Keratinocyte (primary cell): ENCODE results near the gene ANKRD17. TPM values are rescaled to one million over a fixed set of nuclear protein-coding genes. Genes with fewer than 3 reads are reported as not detected.
A peak's percentile ranks its signal among the peaks of the same experiment; 100 is the strongest.

ENCODE experiments used
- DNase-seq: peaks from one replicate; pipeline ENCODE4 v3.0.0-alpha.2; 2011; ENCODE audit warnings: low read depth, missing footprints, low spot score
- FAIRE-seq: peaks from 2 replicates; lab custom pipeline; 2011; peaks lifted over from hg19 to GRCh38; lab: Jason Lieb, UNC
- H2AFZ ChIP-seq: 2 replicates; pipeline ENCODE4 v1.6.0; 2012; ENCODE audit warnings: low read length, control low read depth, inconsistent platforms; ENCODE audit not compliant: control insufficient read depth
- H3K27ac ChIP-seq: 2 replicates; pipeline ENCODE4 v1.5.1; 2011; ENCODE audit warnings: low read length; ENCODE audit not compliant: control insufficient read depth, insufficient read depth
- H3K27me3 ChIP-seq: 3 replicates; pipeline ENCODE4 v1.6.0; 2011; ENCODE audit warnings: low read length; ENCODE audit not compliant: control insufficient read depth, insufficient read depth; ENCODE audit errors: extremely low read depth
- H3K36me3 ChIP-seq, 2 experiments: 2 replicates in 1 of 2; 3 replicates in 1 of 2; pipeline ENCODE4 v1.5.1; 2011; ENCODE audit warnings: low read length in 2 of 2, mild to moderate bottlenecking in 1 of 2; ENCODE audit not compliant: control insufficient read depth in 2 of 2, insufficient read depth in 2 of 2; ENCODE audit errors: extremely low read depth in 1 of 2
- H3K4me1 ChIP-seq: 3 replicates; pipeline ENCODE4 v1.5.1; 2011; ENCODE audit warnings: low read length; ENCODE audit not compliant: control insufficient read depth, insufficient read depth; ENCODE audit errors: extremely low read depth
- H3K4me2 ChIP-seq: 3 replicates; pipeline ENCODE4 v1.6.0; 2011; ENCODE audit warnings: low read depth, low read length; ENCODE audit not compliant: control insufficient read depth, insufficient read depth; ENCODE audit errors: extremely low read depth
- H3K4me3 ChIP-seq, 3 experiments: fragments of 200-600 bp in 1 of 3; sonication (generic) in 1 of 3; 2 replicates in 2 of 3; 3 replicates in 1 of 3; pipeline ENCODE4 v1.5.1; 2011 to 2016; ENCODE audit warnings: low read length in 3 of 3, mild to moderate bottlenecking in 3 of 3, control low read depth in 2 of 3, inconsistent platforms in 1 of 3, low read depth in 1 of 3, mixed read lengths in 1 of 3, mixed run types in 1 of 3, moderate library complexity in 1 of 3; ENCODE audit not compliant: control insufficient read depth in 2 of 3, insufficient read depth in 2 of 3; ENCODE audit errors: extremely low read depth in 1 of 3
- H3K79me2 ChIP-seq: 2 replicates; pipeline ENCODE4 v1.6.0; 2012; ENCODE audit warnings: low read length; ENCODE audit not compliant: control insufficient read depth, insufficient read depth
- H3K9ac ChIP-seq: 3 replicates; pipeline ENCODE4 v1.6.0; 2011; ENCODE audit warnings: low read length; ENCODE audit not compliant: control insufficient read depth, insufficient read depth; ENCODE audit errors: extremely low read depth
- H3K9me1 ChIP-seq: 3 replicates; pipeline ENCODE4 v1.6.0; 2011; ENCODE audit warnings: low read length; ENCODE audit not compliant: control insufficient read depth, insufficient read depth; ENCODE audit errors: extremely low read depth
- H3K9me3 ChIP-seq: 2 replicates; pipeline ENCODE4 v1.5.1; 2012; ENCODE audit warnings: low read depth, low read length; ENCODE audit not compliant: control insufficient read depth
- H4K20me1 ChIP-seq: 3 replicates; pipeline ENCODE4 v1.6.0; 2011; ENCODE audit warnings: low read length; ENCODE audit not compliant: control insufficient read depth, insufficient read depth; ENCODE audit errors: extremely low read depth
- CTCF ChIP-seq, 3 experiments: IDR thresholded peaks in 1 of 3; conservative IDR thresholded peaks in 1 of 3; optimal IDR thresholded peaks in 1 of 3; 2 replicates in 2 of 3; 3 replicates in 1 of 3; pipeline versions ENCODE3 to v1.5.1; 2011; ENCODE audit warnings: low read length in 3 of 3, mild to moderate bottlenecking in 3 of 3, moderate library complexity in 2 of 3, control low read depth in 1 of 3, inconsistent platforms in 1 of 3; ENCODE audit not compliant: insufficient read depth in 2 of 3; ENCODE audit errors: extremely low read depth in 1 of 3
- EZH2 ChIP-seq: IDR thresholded peaks from one replicate; pipeline ENCODE4 v1.6.1; 2012; ENCODE audit warnings: inconsistent platforms, mild to moderate bottlenecking, low read length, moderate library complexity
- dilution Hi-C: fragments of 300-500 bp; cut with MboI; formaldehyde crosslinking; loops from one replicate; pipeline ENCODE4 v1.7.0; 2020; ENCODE audit warnings: low sequenced_read_pairs; ENCODE audit not compliant: extremely low pct_ligation_motif_present
- polyA plus RNA-seq, 5 experiments: library from polyadenylated mRNA; depleted of rRNA in 3 of 5; stranded (reverse) in 3 of 5; stranded (forward) in 1 of 5; unstranded in 1 of 5; fragments of >200 nt; gene quantifications; 1 replicate in 1 of 5; 2 replicates in 3 of 5; 3 replicates in 1 of 5; pipeline versions ENCODE4 v1.2.1 to v1.2.3, GENCODE V29; 2011 to 2012; ENCODE audit warnings: missing spikeins in 2 of 5, low read depth in 1 of 5, low replicate concordance in 1 of 5

Gene ANKRD17
- polyA plus RNA-seq, 1 donor (not counting 4 experiments of a cell fraction or from before 2014, with no cell fraction given): 51.5 TPM

- H3K36me3 ChIP-seq: peaks cover 12 to 25% of the 10 kb centered on the region in 2 experiments
- no peak for TF ChIP-seq EZH2
- TF ChIP-seq CTCF (optimal IDR thresholded peaks at IDR 0.05 in 1 of 3, IDR thresholded peaks at IDR 0.05 in 1 of 3, conservative IDR thresholded peaks at IDR 0.05 in 1 of 3; ENCODE audit: extremely low read depth in 1 of 3, insufficient read depth in 2 of 3, low read length in 3 of 3): peak in 1 of 3 experiments; percentile 24
- no peak overlapping the region for H2AFZ ChIP-seq
- H3K79me2 ChIP-seq: no peaks in the 10 kb centered on the region
- no peak overlapping the region for H3K27ac ChIP-seq
- no peaks in the 10 kb centered on the region for H3K27me3 ChIP-seq
- H3K9me3 ChIP-seq: no peaks in the 10 kb centered on the region
- H3K4me3 ChIP-seq: no peak overlapping the region
- no peak for DNase-seq
- no peaks in the 10 kb centered on the region for H4K20me1 ChIP-seq
- no peak for FAIRE-seq
- no peaks in the 10 kb centered on the region for H3K4me1 ChIP-seq
- dilution Hi-C loops: no loop called here
- H3K4me2 ChIP-seq: no peak overlapping the region
- H3K9ac ChIP-seq: no peak overlapping the region
- no peaks in the 10 kb centered on the region for H3K9me1 ChIP-seq
Measured at GRCh38 chr4:73142995-73143547, 115.5 kb downstream of the ANKRD17 start.

- DNase-seq: no peak
- Histone ChIP-seq H3K79me2 (no peaks in the 10 kb centered on the region), H4K20me1 (no peaks in the 10 kb centered on the region), H3K9ac (no peak overlapping the region), H3K4me1 (no peaks in the 10 kb centered on the region), H3K36me3 (peaks cover 13 to 23% of the 10 kb centered on the region in 2 experiments), H3K4me2 (no peak overlapping the region), H3K4me3 (no peak overlapping the region), H3K27ac (no peak overlapping the region), H3K27me3 (no peaks in the 10 kb centered on the region), H3K9me1 (no peaks in the 10 kb centered on the region), H2AFZ (no peak overlapping the region), H3K9me3 (no peaks in the 10 kb centered on the region)
- FAIRE-seq: no peak
- dilution Hi-C loops: no loop called here
- TF ChIP-seq CTCF (optimal IDR thresholded peaks at IDR 0.05 in 1 of 3, IDR thresholded peaks at IDR 0.05 in 1 of 3, conservative IDR thresholded peaks at IDR 0.05 in 1 of 3; ENCODE audit: extremely low read depth in 1 of 3, insufficient read depth in 2 of 3, low read length in 3 of 3): no peak
- no peak for TF ChIP-seq EZH2
Measured at GRCh38 chr4:73139991-73140390, 118.6 kb downstream of the ANKRD17 start.
